ENCODE data around the gene PLSCR3.

Gene PLSCR3

DNA sequence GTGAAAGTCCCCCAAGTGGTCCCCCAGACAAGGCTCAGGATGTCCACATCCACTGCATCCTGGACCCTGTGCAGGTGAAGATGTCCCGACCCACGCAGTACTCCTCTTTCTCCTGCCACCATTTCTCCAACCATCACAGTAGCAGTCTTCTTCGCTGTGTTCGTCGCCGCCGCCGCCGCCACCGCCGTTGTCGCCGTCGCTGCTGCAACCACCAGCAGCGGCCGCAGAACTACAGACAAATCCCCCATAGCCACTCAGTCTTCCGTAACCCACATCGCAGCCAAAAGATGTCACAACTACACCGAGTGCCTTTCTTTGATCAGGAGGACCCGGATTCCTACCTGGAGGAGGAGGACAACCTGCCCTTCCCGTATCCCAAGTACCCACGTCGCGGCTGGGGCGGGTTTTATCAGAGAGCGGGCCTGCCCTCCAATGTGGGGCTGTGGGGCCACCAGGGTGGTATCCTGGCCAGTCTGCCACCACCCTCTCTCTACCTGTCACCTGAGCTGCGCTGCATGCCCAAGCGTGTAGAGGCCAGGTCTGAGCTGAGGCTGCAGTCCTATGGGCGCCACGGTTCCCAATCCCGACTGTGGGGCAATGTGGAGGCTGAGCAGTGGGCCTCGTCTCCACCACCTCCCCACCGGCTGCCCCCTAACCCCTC is 32.0 kb upstream of the PLSCR3 start:
- DNase-seq = no peak

DNA sequence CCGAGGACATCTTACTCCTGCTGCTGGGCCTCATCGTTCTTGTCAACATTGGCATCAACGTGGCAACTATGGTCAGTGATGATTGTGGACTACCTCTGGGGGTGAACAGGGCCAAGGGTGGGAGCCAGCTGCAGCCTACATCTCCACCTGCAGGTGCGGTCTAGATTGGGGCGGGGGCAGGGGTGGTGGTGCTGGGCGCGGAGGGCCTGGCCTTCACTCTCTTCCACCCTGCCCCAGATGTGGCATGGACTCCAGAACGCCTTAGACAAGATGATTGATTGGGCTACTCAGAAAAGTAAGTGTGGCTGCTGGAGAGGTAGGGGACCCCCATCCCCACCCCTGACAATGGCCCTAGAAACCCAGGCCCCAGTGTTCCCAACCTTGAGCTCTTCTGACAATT is 31.4 kb upstream of the PLSCR3 start:
- DNase-seq = no peak

DNA sequence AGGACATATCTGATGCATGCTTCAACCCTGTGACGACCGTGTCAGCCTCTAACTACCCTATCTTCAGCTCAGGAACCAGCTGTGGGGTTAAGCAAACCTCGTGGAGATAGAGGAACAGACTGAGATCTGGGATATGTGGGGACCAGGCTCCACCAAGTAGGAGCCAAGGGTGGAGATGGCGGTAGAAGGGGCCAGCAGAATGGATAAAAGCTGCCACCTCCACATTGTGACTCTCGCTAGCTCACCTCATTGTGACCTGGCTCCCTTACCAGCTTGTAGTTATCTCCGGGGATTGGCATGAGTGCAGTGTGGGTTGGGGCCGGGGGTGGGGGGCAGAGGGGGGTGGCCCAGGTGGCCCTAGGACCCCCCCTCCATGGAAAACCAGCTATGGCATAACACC is 31.0 kb upstream of the PLSCR3 start, which contains the start of gene SPEM2:
SPEM2 (plus strand) TSS at position 301 of the 400 bp plus-strand sequence; CDS start at position 374, 73 bp downstream.
- no peak for DNase-seq

DNA sequence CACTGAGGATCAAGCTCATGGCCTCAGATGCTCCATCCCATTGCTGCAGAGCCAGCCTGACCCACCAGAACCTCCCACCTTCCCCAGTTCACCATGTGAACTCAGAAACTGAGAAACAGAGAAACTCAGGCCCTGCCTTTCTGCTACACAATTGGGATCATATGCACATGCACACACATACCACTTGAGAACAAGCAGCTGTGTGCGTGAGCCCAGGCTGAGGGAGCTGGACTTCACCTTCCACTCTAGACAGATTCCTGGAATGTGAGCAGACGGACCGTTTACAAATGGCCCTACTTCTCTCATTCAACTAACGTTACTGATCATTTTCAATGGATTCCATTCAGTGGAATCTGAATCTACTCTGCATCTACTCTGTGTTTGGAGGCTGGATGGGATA is 29.4 kb upstream of the PLSCR3 start:
- DNase-seq = no peak

DNA sequence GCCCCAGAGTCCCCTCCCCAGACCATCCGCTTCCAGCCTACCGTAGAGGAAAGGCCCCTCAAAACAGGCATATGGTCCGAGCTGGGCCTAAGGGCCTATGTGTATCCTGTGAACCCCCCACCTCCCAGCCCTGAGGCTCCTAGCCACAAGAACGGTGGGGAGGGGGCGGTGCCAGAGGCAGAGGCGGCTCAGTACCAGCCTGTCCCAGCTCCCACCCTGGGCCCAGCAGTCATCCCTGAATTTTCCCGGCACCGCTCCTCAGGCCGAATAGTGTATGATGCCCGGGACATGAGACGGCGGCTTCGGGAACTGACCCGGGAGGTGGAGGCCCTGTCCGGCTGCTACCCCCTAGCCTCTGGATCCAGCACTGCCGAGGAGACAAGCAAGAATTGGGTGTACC is 26.9 kb upstream of the PLSCR3 start:
- no peak for DNase-seq

DNA sequence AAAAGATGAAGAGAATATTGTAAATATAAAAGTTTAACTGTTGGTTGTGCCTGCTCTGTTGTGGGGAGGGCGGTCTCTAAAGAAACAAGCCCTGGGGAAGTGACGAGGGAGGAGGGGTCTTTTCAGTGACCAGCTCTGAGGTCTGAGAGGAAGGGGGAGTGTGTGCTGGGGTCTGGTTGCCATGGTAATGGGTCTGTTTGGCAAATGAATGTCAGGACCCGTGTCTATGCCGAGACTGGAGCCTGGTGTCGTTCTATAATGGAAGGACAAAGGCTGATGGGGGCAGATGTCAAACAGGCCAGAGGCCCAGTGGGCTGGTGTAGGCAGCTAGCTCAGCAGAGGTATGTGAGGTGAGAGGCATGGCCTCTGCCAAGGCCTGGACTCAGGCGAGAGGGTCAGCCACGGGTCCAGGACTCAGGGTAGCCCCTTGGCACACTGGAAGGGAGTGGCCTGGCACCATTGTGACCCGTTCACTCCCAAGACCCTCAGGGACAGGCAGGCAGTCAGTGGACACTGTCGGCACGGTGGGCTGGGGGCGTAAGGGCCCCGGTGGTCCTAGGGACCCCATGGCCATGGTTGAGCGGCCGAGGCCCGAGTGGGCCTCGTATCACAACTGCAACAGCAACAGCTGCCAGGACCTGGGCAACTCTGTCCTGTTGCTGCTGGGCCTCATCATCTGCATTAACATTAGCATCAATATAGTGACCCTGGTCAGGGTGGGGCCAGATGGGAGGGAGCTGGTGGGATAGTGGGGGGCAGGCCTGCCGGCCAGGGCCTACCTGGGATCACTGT is 25.7 kb upstream of the PLSCR3 start, which contains the start of gene SPEM1:
SPEM1 (plus strand) TSS at position 506 of the 792 bp plus-strand sequence; CDS start at position 567, 61 bp downstream.
- DNase-seq = no peak

DNA sequence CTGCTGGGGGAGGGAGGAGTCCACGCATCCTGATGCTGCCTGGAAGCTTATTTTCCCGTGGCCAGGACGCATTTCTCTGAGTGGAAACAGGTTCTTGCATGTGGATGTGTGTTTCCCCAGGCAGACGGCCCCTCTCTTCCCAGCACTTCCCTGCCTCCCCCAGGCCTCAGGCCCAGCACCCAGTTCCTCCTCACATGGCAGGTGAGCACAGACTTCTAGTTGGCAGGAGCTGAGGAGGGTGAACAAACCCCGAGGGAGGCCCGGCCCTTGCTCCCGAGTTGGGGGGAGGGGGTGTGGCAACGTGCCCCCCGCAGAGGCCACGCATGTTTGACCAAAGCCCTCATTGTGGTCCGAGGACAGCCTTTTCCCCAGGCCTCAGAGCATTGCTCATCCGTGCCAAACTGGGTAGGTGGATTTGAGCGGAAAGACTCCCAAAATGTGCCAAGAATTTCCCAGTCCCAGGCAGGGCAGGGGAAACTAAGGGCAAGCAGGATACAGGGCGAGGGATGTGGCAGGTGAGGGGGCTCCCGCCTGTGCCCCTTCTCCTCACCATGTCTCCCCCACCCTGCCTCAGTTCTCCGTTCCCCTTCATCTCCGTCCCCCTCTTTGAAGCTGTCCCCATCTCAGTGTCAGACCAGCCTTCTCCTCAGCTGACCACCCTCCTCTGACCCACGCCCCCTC is 24.3 kb upstream of the PLSCR3 start:
- no peak for DNase-seq

DNA sequence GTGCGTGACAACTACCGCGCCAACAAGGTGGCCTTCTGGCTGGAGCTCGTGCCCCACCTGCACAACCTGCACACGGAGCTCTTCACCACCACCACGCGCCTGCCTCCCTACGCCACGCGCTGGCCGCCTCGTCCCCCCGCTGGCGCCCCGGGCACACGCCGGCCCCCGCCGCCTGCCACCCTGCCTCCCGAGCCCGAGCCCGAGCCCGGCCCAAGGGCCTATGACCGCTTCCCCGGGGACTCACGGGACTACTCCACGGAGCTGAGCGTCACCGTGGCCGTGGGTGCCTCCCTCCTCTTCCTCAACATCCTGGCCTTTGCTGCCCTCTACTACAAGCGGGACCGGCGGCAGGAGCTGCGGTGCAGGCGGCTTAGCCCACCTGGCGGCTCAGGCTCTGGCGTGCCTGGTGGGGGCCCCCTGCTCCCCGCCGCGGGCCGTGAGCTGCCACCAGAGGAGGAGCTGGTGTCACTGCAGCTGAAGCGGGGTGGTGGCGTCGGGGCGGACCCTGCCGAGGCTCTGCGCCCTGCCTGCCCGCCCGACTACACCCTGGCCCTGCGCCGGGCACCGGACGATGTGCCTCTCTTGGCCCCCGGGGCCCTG is 22.8 kb upstream of the PLSCR3 start:
- no peak for DNase-seq

DNA sequence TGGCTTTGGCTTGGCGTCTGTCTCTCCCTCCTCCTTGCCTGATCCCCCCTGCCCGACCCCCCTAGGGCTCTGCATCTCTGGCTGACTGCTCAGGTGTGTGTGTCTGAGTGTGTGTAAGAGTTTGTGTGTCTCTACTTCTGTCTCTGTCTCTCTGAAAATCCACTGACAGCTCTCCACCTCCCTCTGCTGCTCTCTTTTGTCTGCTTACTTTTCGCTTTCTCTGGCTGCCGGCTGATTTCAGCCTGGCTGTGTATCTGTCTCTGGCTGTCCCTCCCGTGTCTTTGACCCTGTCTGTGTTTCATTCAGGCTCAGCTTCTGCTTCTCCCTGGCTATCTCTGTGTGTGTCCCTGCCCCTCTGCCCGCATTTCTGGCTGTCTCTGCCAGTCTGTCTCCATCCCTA is 22.0 kb upstream of the PLSCR3 start:
- no peak for DNase-seq

DNA sequence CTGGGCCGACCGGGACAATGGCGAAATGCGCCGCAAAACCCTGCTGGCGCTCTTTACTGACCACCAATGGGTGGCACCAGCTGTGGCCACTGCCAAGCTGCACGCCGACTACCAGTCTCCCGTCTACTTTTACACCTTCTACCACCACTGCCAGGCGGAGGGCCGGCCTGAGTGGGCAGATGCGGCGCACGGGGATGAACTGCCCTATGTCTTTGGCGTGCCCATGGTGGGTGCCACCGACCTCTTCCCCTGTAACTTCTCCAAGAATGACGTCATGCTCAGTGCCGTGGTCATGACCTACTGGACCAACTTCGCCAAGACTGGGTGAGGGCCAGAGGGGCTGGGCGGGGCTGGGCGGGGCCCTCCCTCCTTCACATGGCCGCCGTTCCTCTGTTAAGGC is 21.5 kb upstream of the PLSCR3 start:
- no peak for DNase-seq

DNA sequence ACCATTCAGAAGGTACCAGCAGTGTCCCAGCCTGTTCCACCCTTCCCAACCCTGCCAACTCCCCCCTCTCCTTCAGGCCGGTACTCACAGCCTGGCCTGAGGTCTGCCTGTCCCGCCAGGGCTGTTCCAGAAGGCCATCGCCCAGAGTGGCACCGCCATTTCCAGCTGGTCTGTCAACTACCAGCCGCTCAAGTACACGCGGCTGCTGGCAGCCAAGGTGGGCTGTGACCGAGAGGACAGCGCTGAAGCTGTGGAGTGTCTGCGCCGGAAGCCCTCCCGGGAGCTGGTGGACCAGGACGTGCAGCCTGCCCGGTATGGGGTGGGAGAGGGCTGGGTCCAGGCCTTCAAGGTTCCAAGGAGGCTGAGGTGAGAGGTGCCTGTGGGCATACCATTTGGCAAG is 20.5 kb upstream of the PLSCR3 start:
- no peak for DNase-seq

DNA sequence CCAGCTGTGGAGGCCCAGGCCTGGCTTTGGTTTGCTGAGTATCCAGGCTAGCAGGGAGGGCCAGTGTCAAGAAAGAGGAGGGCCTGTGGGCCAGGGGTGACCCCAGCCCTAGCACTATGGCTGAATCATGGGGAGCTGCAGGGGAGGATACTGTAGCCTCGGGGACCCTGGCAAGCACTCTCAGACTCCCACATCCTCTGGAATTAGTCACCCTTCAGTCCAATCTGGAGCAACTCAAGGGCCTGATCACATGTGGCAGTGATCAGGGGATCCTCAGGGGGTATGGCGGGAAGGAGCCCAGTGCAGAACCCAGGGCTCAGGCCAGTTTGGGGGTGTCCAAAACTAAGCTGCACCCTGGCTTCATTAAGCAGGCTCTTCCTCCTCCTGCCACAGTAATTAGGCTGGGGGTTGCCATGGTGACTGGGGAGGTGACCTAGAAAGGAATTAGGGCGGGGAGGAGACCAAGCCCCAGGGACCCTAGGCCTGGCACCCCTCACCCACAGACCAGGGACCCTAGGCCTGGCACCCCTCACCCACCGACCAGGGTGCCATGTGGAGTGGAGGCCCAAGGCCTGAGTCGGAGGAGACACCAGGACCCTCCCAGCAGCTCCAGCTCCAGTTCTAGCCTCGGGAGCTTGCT is 19.1 kb upstream of the PLSCR3 start:
- DNase-seq = no peak

DNA sequence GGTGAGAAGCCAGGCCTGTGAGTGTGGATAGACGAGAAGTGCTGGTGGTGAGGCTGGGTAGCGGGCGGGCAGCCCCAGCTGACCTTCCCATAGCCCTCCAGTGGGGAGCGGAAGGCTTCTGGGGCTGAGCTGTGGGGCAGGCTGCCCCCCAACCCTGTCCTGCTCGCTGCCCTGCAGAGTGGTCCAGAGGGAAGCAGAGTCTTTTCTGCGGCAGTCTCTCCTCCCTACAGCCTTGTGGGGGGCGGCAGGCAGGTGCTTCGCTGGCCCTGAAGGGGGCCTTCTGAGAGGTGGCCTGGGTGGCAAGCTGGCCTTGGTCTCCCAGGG is 17.1 kb upstream of the PLSCR3 start:
- DNase-seq = no peak

DNA sequence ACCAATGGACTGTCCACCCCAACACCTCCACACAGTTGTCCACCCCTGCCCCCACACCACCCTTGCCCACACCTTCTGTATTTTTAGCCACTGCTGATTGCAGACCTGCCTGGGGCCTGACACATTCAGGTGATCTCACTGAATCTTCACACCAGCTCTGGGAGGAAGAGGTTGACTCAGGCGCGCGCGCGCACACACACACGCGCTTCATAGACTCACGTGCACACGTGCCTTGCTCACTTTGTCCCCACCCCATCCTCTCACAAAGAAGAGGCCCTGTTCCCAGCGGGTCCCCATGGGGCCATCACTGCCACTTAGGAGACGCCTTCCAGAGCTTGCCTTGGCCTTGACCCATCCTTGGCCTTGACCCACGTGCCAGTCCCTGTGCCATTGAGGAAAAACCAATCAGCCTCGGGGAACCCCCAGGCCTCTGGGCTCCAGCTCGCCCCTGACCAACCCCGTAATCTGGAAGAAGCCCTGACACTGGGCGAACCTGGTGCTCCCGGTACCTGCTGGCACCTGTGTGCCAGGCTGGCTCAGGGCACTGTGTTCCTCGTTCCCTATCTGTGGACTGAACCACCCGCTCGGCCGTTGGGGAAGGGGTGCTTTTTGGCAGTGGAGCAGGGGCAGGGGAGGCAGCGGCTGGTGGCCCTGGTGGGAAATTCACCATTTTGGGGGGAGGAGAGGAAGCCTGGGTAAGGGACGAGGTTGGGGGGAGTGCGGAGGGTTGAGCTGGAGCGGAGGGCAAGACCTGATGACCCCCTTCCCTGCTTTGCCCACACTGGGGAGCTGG is 16.5 kb upstream of the PLSCR3 start:
- DNase-seq = no peak

DNA sequence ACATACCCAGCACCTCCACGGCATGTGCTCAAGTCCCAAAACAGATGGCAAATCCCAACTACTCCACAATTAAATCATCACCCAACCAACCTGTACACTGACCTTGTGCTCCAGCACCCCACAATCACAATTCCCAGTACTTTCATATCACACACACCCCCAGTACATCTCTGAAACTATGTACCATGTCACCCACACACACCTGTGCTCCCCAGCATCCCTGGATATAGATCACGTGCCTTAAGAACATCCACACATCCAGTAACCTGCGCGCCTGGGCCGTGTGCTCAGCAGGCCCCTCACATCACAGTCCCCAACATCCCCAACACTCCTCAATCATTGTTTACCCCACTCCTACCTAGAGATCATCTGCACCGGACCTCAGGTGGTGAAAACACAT is 15.4 kb upstream of the PLSCR3 start:
- no peak for DNase-seq

DNA sequence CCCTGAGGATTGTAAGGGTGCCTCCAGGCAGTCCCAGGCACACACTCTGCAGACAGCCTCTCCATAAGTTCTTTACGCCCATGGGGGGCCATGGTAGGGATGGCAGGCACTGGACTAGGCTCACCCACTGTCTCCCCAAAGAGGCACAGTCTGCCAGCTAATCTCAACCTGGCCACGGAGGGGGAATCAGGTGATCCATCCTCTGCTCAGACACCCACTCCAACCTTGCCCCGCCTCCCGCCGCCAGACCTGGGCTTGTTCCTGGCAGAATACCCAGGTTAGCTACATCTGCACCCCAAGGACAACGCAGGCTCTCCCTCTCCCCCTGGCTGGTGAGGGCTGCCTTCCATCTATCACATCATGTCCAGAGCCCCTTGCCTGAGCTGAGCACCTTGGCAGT is 14.5 kb upstream of the PLSCR3 start:
- no peak for DNase-seq

DNA sequence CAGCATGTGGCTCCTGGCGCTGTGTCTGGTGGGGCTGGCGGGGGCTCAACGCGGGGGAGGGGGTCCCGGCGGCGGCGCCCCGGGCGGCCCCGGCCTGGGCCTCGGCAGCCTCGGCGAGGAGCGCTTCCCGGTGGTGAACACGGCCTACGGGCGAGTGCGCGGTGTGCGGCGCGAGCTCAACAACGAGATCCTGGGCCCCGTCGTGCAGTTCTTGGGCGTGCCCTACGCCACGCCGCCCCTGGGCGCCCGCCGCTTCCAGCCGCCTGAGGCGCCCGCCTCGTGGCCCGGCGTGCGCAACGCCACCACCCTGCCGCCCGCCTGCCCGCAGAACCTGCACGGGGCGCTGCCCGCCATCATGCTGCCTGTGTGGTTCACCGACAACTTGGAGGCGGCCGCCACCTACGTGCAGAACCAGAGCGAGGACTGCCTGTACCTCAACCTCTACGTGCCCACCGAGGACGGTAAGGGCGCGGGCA is 14.0 kb upstream of the PLSCR3 start:
- DNase-seq = peak; percentile 49

DNA sequence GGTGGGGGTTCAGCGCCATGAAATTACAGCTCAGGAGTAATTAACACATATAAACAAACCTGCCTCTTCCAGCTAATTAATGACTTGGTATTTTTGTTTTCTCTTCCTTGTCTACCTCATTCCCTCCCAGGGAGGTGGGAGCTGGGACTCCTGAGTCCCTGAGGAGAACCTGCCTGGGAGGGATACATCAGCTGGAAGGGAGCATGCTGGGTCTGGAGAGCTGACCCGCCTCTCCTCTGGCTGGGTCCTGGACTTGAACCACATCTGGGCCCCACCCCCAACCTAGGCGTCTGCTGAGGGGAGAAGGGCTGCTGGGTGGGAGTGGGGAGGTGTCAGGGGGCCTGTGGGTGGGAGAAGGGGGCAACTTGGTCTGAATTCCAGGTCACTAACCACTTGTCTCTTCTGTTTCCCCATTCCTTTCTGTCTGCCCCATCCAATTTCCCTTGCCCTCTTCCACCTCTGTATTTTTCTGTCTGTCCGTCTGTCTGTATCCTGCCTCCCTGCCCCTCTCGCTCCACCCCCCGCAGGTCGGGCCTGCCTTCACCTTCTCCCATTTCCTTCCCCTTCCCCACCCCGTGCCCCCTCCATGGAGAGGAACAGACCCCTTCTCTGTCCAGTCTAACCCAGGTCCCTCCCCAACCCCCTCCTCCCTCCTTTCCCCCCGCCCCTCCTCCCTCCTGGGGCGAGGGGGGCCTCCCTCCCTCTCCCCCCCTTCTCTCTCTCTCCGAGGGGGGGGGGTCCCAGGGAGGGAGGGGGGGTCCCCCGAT is 13.3 kb upstream of the PLSCR3 start, which contains the start of gene NLGN2:
NLGN2 (plus strand) TSS at position 361 of the 767 bp plus-strand sequence. CDS start 411 bp downstream, outside the sequence.
- DNase-seq = no peak

DNA sequence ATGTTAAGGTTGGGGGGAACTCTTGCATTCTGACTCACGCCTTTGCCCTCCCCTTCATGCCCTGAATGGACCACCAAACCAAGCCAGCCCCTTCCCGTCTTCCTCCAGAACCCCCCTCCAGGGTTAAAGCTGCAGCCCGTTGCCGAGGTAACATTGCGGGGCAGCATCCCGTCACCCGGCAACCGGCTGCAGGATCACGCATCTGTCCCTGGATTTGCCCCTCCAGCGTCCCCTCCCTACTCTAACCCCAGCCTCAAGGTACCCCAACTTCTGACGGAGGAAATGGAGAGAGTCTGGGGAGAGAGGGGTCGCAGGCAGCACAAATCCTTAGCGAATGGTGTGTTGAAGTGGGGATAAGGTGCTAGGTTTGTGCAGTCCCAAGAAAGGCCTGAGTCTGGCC is 12.8 kb upstream of the PLSCR3 start:
- no peak for DNase-seq

DNA sequence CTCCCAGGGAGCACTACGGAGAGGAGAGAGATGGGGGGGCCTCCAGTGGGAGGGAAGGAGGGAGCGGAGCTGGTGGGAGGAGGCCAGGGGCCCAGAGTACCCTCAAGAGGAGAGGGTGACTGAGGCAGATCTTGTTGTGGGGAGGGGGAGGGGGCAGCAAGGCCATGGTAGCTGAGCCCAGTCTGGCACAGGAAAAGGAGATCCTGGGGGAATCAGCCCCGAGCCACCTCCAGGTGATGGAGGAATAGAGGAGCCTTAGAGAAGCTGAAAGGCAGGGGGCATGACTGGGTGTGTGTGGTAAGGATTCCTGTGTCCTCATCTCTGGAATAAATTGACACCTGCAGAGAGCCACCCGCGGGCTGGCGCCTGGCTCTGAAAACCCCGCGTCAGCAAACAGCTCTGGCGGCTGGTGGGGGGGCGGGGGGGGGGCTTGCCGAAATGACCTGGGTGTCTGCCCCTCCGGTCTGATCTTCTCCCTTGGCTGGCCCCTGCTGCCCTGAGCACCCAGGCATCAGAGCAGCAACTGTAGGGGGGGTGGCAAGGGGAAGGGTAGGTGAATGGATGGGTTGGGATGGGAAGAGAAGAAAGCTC is 12.0 kb upstream of the PLSCR3 start:
- DNase-seq = no peak
